Measurements from ENCODE around the gene REXO4. TPM values are rescaled to one million over a fixed set of nuclear protein-coding genes. Genes with fewer than 3 reads are reported as not detected.
A peak's percentile ranks its signal among the peaks of the same experiment; 100 is the strongest.
"Not testable (repeated sequence)": the region's sequence is repeated elsewhere in the genome, so short reads cannot be mapped to it uniquely, and the experiment has no call there.

The REXO4 gene
- total RNA-seq, 1 donor from 2014 or later: 26.1 TPM

GRCh38 chr9:133378408-133378962 lies 39.3 kb downstream of the REXO4 start:
- DNase-seq (ENCODE audit: low spot score in 2 of 2, unreplicated experiment in 2 of 2): no peak
- TF ChIP-seq CTCF (IDR thresholded peaks at IDR 0.05; ENCODE audit: unreplicated experiment): no peak
- Mint-ChIP-seq H3K27ac (no peak overlapping the region), H3K9me3 (no peaks in the 10 kb centered on the region), H3K36me3 (no peaks in the 10 kb centered on the region), H3K27me3 (ENCODE audit: low read depth) (no peaks in the 10 kb centered on the region), H3K4me3 (no peak overlapping the region), H3K4me1 (peaks cover 14% of the 10 kb centered on the region)

DNA sequence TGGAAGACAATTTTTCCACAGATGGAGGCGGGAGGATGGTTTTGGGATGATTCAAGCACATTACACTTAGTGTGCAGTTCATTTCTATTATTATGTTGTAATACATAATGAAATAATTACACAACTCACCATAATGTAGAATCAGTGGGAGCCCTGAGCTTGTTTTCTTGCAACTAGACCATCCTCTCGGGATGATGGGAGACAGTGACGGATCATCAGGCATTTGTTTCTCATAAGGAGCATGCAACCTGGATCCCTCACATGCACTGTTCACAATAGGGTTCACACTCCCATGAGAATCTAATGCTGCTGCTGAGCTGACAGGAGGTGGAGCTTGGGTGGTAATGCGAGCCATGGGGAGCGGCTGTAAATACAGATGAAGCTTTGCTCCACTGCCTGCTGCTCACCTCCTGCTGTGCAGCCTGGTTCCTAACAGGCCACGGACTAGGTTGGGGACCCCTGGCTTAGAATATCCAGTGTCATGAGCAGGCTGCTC lies 40.0 kb downstream of the REXO4 start:
- H3K27ac Mint-ChIP-seq: no peak overlapping the region
- no peaks in the 10 kb centered on the region for H3K27me3 Mint-ChIP-seq (ENCODE audit: low read depth)
- no peak overlapping the region for H3K4me3 Mint-ChIP-seq
- peaks cover 14% of the 10 kb centered on the region for H3K4me1 Mint-ChIP-seq
- no peak for DNase-seq (ENCODE audit: low spot score in 2 of 2, unreplicated experiment in 2 of 2)
- no peaks in the 10 kb centered on the region for H3K9me3 Mint-ChIP-seq
- no peak for TF ChIP-seq CTCF (IDR thresholded peaks at IDR 0.05; ENCODE audit: unreplicated experiment)
- H3K36me3 Mint-ChIP-seq: no peaks in the 10 kb centered on the region

DNA sequence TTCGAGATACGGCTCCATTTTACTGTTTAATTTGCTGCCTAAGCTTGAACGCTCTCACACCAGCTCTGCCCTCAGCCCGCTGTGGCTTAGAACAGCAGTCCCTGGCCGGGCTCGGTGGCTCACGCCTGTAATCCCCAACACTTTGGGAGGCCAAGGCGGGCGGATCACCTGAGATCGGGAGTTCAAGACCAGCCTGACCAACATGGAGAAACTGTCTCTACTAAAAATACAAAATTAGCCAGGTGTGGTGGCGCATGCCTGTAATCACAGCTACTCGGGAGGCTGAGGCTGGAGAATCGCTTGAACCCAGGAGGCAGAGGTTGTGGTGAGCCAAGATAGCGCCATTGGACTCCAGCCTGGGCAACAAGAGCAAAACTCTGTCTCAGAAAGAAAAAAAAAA lies 40.5 kb downstream of the REXO4 start:
- DNase-seq (ENCODE audit: low spot score in 2 of 2, unreplicated experiment in 2 of 2); H3K27me3 Mint-ChIP-seq (ENCODE audit: low read depth); H3K9me3 Mint-ChIP-seq; H3K27ac Mint-ChIP-seq; H3K36me3 Mint-ChIP-seq: not testable (repeated sequence)
- Mint-ChIP-seq H3K4me3 (peak overlapping the region; percentile 63), H3K4me1 (peaks cover 16% of the 10 kb centered on the region)

DNA sequence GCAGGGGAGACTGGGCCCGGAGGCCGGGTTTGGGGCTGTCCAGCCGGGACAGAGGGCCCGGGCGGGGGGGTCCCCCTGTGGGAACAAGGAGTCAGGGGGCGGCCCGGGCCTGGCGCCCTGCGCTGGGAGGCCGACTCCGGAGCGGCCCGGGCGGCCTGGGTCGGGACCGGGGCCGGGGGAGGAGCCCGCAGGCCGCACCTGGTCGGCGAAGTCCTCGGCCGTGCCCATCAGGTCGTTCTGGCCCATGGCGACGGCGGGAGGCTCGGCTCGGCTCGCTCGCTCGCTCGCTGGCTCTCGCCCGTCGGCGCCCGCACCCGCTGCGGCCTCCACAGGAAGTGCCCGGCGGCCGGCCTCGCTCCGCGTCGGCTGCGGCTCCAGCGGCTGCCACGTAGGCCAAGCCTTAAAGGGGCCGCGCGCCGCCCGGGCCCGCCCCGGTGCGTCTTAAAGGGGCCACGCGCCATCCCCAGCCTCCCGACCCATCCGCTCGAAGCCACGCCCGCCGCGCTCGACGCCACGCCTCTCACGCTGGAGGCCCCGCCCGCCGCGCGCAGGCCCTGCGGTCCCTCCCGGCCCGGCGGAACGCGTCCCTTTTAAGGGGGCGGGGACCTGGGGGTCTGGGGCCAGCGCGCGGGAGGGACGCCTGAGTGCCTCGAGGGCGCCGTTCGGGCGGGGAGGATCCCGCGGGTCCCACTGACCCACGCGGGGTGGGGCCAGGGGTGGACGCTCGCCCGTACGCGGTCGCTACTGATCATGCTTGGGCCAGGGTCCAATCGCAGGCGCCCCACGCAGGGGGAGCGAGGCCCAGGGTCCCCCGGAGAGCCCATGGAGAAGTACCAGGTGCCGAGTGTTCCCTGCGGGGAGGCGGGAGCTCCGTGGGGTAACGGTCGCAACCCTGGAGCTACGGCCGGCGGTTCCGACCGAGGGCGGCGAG lies 41.8 kb downstream of the REXO4 start, which contains the start of the genes STKLD1 and SURF4:
TSS of gene STKLD1 (plus strand) at position 643 of the 931 bp plus-strand sequence. CDS start at position 751, 108 bp downstream.
TSS of gene SURF4 (minus strand) at position 337 of the 931 bp plus-strand sequence. CDS start at position 246, 91 bp downstream.
- Mint-ChIP-seq H3K36me3 (no peaks in the 10 kb centered on the region), H3K27ac (peak within 1 kb of the TSS; percentile 99), H3K27me3 (ENCODE audit: low read depth) (no peaks in the 10 kb centered on the region), H3K4me1 (peaks cover 22% of the 10 kb centered on the region), H3K4me3 (peak within 1 kb of the TSS; percentile 97), H3K9me3 (no peaks in the 10 kb centered on the region)
- peak; percentile 91 to 98 for DNase-seq (ENCODE audit: low spot score in 2 of 2, unreplicated experiment in 2 of 2)
- TF ChIP-seq CTCF (IDR thresholded peaks at IDR 0.05; ENCODE audit: unreplicated experiment): no peak

DNA sequence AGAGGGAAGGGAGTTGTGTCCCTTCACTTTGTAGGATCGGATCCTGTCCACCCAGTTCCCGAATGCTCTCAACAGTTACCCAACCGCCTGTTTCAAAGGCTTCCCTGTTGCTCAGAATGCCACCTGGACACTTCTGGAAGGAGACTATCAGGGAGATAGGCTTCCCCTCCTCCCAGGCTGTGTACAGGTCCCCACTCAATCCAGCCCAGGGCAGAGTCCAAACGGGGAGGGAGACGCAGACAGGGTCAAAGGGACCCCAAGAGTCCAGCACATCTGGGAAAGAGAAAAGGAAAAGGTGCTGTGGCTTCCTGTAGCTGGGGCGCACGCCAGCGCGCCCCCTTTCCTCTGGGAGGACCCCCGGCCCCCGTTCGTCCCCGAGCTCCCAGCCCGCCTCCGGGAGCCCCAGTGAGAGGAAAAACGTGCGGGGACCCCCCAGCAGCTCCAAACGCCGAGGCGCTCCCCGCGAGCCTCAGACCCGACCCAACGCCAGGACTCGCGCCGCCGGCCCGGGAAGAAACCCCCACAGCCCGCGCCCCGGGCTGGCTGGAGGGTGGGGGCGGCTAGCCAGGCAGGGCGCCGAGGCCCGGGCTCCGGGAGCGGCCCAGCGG lies 42.6 kb downstream of the REXO4 start:
- Mint-ChIP-seq H3K9me3 (no peaks in the 10 kb centered on the region), H3K27me3 (ENCODE audit: low read depth) (no peaks in the 10 kb centered on the region), H3K27ac (peak overlapping the region; percentile 99), H3K36me3 (peaks cover 2% of the 10 kb centered on the region), H3K4me3 (peak overlapping the region; percentile 97), H3K4me1 (peaks cover 22% of the 10 kb centered on the region)
- no peak for TF ChIP-seq CTCF (IDR thresholded peaks at IDR 0.05; ENCODE audit: unreplicated experiment)
- peak in 1 of 2 experiments; percentile 67 for DNase-seq (ENCODE audit: low spot score in 2 of 2, unreplicated experiment in 2 of 2)

Measured in mesothelial cell of epicardium (in vitro differentiated cells).